ENCODE data around the gene ZNF133.
"Not testable (repeated sequence)": the region's sequence is repeated elsewhere in the genome, so short reads cannot be mapped to it uniquely, and the experiment has no call there.

The ZNF133 gene

GRCh38 chr20:18287915-18288748 is at the start of gene ZNF133:
Gene ZNF133 (plus strand): TSS chr20:18288527. CDS start chr20:18305687, 17,160 bp downstream.
- Mint-ChIP-seq H3K4me1 (peaks cover 41% of the 10 kb centered on the region), H3K36me3 (peaks cover 27% of the 10 kb centered on the region), H3K27ac (peak within 1 kb of the TSS; percentile 95), H3K9me3 (peaks cover 13% of the 10 kb centered on the region), H3K4me3 (peak within 1 kb of the TSS; percentile 96), H3K27me3 (peaks cover 33% of the 10 kb centered on the region)
- peak; percentile 99 for ATAC-seq

DNA sequence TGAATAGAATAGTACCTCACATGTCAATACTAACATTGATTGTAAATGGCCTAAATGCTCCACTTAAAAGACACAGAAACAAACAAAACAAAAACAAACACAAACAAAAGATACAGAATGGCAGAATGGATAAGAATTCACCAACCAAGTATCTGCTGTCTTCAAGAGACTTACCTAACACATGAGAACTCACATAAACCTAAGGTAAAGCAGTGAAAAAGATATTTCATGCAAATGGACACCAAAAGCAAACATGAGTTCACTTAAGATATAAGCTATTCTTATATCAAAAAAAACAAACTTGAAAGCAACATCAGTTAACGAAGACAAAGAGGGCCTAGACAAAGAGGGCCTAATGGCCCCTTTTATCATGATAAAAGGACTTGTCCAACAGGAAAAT is 47.3 kb upstream of the ZNF133 start:
- Mint-ChIP-seq H3K27ac (no peak overlapping the region), H3K9me3 (peaks cover 6% of the 10 kb centered on the region), H3K4me3 (no peak overlapping the region), H3K4me1 (no peaks in the 10 kb centered on the region), H3K36me3 (no peaks in the 10 kb centered on the region), H3K27me3 (peaks cover 69% of the 10 kb centered on the region)
- ATAC-seq, result no peak

DNA sequence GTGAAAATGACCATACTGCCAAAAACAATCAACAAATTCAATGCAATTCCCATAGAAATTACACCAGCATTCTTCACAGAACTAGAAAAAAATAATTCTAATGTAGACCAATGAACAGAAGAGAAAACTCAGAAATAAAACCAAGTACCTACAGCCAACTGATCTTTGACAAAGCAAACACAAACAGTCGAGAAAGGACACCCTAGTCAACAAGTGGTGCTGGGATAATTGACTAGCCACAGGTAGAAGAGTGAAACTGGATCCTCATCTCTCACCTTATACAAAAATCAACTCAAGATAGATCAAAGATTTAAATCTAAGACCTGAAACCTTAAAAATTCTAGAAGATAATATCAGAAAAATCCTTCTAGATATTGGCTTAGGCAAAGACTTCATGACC is 44.5 kb upstream of the ZNF133 start:
- no peak for ATAC-seq

GRCh38 chr20:18248545-18248944 is 39.8 kb upstream of the ZNF133 start:
- H3K27me3 Mint-ChIP-seq, result peaks cover 23% of the 10 kb centered on the region
- not testable (repeated sequence) for H3K4me3 Mint-ChIP-seq, H3K36me3 Mint-ChIP-seq, H3K4me1 Mint-ChIP-seq, ATAC-seq, H3K9me3 Mint-ChIP-seq, H3K27ac Mint-ChIP-seq

More for the DNA sequence above, 44.5 kb upstream of the ZNF133 start:
- peaks cover 6% of the 10 kb centered on the region for H3K9me3 Mint-ChIP-seq
- H3K4me1 Mint-ChIP-seq, result no peaks in the 10 kb centered on the region
- H3K36me3 Mint-ChIP-seq, result no peaks in the 10 kb centered on the region
- no peak overlapping the region for H3K4me3 Mint-ChIP-seq
- no peak overlapping the region for H3K27ac Mint-ChIP-seq
- peaks cover 61% of the 10 kb centered on the region for H3K27me3 Mint-ChIP-seq

DNA sequence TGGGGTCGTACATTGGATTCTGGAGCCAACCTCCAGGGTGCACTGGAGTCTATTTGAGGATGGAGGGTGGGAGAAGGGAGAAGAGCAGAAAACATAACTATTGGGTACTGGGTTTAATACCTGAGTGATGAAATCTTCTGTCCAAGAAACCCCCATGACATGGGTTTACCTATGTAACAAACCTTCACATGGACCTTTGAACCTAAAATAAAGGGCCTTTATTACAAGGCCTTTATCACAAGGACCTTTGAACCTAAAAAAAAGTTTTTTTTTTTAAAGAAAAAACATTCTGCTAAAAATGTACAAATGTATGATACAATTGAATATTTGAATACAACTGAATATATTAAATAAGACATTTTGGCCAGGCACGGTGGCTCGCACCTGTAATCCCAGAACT is 38.1 kb upstream of the ZNF133 start:
- Mint-ChIP-seq H3K36me3 (no peaks in the 10 kb centered on the region), H3K27ac (no peak overlapping the region), H3K9me3 (no peaks in the 10 kb centered on the region), H3K27me3 (peaks cover 8% of the 10 kb centered on the region), H3K4me3 (no peak overlapping the region), H3K4me1 (no peaks in the 10 kb centered on the region)
- ATAC-seq, result no peak

DNA sequence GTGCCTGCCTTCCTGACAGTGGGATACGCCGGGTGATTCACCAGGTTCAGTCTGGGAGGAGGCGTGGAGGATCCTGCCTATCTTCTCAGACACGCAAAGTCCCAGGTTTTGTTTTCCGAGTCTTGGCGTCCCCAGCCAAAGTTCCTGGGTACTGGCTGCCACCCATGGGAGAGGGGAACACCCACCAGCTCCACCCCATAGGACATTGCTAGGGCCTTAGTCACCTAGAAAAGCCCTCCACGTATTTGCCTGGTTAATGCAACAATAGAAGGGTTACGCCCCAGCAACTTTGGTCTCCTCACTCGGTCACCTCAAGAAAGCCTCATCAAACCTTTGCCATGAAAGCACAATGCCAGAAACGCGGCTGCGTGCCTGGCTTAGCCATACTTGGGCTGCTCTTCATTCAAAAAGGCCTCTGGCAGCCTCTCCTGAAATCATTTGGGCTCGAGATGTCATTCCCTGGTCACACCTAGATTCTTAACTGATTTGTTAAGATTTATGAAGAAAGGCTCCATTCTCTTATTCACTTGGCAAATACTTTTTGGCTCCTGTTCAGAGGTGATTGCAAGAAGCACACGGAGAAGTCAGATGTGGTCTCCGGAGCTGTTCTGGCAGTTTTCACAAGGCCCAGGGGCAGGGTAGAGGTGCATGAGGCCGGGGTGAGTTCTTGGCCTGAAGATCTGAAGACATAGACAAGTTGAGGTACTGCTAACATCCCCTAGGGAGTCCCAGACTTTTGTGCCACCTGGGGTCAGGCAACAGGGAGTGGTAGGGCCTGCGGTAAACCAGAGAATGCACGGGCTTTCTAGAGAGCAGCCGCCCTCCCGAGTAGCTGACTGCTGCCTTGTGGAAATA is 35.5 kb upstream of the ZNF133 start:
- peak; percentile 31 for ATAC-seq
- Mint-ChIP-seq H3K4me3 (no peak overlapping the region), H3K36me3 (no peaks in the 10 kb centered on the region), H3K27ac (no peak overlapping the region), H3K4me1 (no peaks in the 10 kb centered on the region), H3K27me3 (no peaks in the 10 kb centered on the region), H3K9me3 (no peaks in the 10 kb centered on the region)

- ATAC-seq, result no peak
- Mint-ChIP-seq H3K9me3 (no peaks in the 10 kb centered on the region), H3K27me3 (no peaks in the 10 kb centered on the region), H3K4me1 (no peaks in the 10 kb centered on the region), H3K4me3 (no peak overlapping the region), H3K36me3 (no peaks in the 10 kb centered on the region), H3K27ac (no peak overlapping the region)
These were observed 33.7 kb upstream of the ZNF133 start for GRCh38 chr20:18254615-18255014.

GRCh38 chr20:18255526-18255925 is 32.8 kb upstream of the ZNF133 start:
- ATAC-seq, result no peak
- Mint-ChIP-seq H3K27ac (no peak overlapping the region), H3K36me3 (no peaks in the 10 kb centered on the region), H3K27me3 (no peaks in the 10 kb centered on the region), H3K4me1 (no peaks in the 10 kb centered on the region), H3K9me3 (no peaks in the 10 kb centered on the region), H3K4me3 (no peak overlapping the region)

DNA sequence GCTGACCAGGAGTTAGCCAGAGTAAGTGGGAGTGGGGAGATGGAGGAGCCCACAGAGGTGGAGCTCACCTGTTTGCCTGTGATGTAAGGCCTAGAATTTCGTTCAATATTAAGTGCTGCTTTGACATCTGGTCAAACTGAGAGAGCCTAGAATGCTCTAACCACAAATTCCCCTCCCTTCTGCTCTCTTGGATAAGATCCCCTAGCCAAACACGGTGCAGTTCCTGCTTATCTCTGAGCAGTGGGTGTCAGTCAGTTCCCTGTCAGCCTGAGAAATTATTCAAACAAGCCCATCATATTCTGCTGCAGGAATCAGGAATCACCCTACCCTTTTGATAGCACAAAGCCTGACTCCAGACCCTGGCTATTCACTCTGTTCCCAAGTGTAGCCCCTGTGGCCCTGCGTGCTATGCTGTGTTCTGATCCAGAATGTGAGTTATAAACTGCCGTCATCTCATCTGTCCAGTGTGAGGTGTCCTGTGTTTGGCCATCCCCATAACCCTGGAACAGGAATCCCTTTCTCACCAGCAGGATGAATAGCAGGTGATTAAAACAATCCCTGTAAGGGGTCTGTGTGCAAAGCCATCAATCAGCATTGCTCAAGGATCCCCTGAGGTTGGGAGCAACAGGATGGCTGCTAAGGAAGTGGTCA is 31.8 kb upstream of the ZNF133 start:
- Mint-ChIP-seq H3K4me1 (no peaks in the 10 kb centered on the region), H3K9me3 (no peaks in the 10 kb centered on the region), H3K27me3 (no peaks in the 10 kb centered on the region), H3K27ac (no peak overlapping the region), H3K36me3 (no peaks in the 10 kb centered on the region), H3K4me3 (no peak overlapping the region)
- ATAC-seq, result no peak

DNA sequence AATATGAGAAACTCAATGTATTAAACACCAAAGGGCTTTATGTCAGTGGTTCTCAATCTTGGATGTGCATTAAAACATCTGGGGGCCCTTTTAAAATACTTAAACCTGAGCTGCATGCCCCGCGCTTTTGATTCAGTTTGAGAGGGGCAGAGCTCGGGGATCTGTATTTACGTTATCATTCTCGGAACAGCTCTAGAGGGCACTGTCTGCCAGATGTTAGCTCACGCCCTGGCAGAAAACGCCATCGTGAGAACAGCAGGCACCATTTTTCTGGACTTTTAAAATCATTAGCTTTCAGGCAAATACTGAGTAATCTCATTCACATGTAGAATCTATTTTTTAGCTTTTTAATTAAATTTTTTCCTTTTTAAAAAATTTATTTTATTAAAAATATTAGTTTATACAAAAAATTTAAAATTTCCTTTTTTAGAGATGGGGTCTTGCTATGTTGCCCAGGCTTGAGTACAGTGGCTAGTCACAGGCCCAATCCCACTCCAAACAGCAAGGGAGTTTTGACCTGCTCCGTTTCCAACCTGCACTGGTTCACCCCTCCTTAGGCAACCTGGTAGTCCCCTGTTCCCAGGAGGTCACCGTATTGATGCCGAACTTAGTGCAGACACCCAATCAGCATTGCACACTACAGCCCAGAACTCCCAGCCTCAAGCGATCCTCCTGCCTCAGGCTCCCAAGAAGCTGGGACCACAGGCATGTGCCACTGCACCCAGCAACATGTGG is 30.0 kb upstream of the ZNF133 start:
- H3K27ac Mint-ChIP-seq, result no peak overlapping the region
- ATAC-seq, result no peak
- no peaks in the 10 kb centered on the region for H3K4me1 Mint-ChIP-seq
- H3K4me3 Mint-ChIP-seq, result no peak overlapping the region
- no peaks in the 10 kb centered on the region for H3K9me3 Mint-ChIP-seq
- no peaks in the 10 kb centered on the region for H3K36me3 Mint-ChIP-seq
- H3K27me3 Mint-ChIP-seq, result peaks cover 9% of the 10 kb centered on the region

- Mint-ChIP-seq H3K9me3 (no peaks in the 10 kb centered on the region), H3K4me3 (no peak overlapping the region), H3K27ac (no peak overlapping the region), H3K4me1 (no peaks in the 10 kb centered on the region), H3K27me3 (peaks cover 9% of the 10 kb centered on the region), H3K36me3 (no peaks in the 10 kb centered on the region)
- no peak for ATAC-seq
These were observed 28.6 kb upstream of the ZNF133 start for GRCh38 chr20:18259730-18260129.

DNA sequence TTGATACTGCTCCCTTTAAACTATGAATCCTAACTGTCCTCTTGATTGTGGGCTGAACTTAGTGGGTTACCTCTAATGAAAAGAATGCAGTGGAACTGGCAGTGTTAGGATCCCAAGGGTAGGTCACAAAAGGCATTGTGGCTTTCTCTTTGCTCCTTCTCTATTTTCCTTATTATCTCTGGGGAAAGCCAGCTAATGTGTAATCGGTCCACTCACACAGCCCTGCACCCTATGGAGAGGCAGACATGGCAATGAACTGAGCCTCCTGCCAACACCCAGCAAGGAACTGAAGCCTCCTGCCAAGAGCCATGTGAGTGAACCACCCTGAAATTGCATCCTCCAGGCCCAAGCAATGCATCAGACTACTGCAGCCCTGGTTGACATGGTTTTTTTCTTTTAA is 24.6 kb upstream of the ZNF133 start:
- no peaks in the 10 kb centered on the region for H3K4me1 Mint-ChIP-seq
- no peaks in the 10 kb centered on the region for H3K36me3 Mint-ChIP-seq
- H3K27me3 Mint-ChIP-seq, result peaks cover 26% of the 10 kb centered on the region
- H3K9me3 Mint-ChIP-seq, result no peaks in the 10 kb centered on the region
- H3K4me3 Mint-ChIP-seq, result no peak overlapping the region
- ATAC-seq, result no peak
- no peak overlapping the region for H3K27ac Mint-ChIP-seq

DNA sequence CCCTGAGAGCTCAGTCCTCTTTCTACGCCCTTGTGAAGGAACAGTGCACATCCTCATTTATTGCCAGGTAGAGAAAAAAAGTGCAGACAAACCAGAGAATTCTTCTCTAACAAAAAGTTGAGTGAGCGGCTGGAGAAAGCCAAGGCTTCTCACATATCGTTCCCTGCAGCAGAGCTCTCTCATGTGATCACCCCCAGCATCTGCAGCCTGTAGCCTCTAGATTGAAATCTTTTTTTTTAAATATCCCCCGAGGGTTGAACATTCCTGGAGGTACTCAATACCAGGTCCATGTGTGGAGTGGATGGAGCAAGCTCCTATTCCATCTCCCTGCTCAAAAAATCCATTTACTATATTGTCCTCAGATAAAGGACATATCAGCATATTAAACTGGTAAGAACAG is 22.9 kb upstream of the ZNF133 start:
- no peak overlapping the region for H3K27ac Mint-ChIP-seq
- H3K9me3 Mint-ChIP-seq, result no peaks in the 10 kb centered on the region
- no peak for ATAC-seq
- no peak overlapping the region for H3K4me3 Mint-ChIP-seq
- H3K27me3 Mint-ChIP-seq, result peaks cover 27% of the 10 kb centered on the region
- H3K4me1 Mint-ChIP-seq, result no peaks in the 10 kb centered on the region
- no peaks in the 10 kb centered on the region for H3K36me3 Mint-ChIP-seq

- no peaks in the 10 kb centered on the region for H3K9me3 Mint-ChIP-seq
These were observed 22.0 kb upstream of the ZNF133 start for GRCh38 chr20:18266282-18266681.

GRCh38 chr20:18267815-18268214 is 20.5 kb upstream of the ZNF133 start:
- Mint-ChIP-seq H3K9me3 (no peaks in the 10 kb centered on the region), H3K27ac (no peak overlapping the region), H3K4me1 (no peaks in the 10 kb centered on the region), H3K27me3 (peaks cover 26% of the 10 kb centered on the region), H3K4me3 (no peak overlapping the region), H3K36me3 (no peaks in the 10 kb centered on the region)
- no peak for ATAC-seq

More at GRCh38 chr20:18266282-18266681, 22.0 kb upstream of the ZNF133 start:
- H3K27me3 Mint-ChIP-seq, result peaks cover 27% of the 10 kb centered on the region
- no peak overlapping the region for H3K4me3 Mint-ChIP-seq
- no peaks in the 10 kb centered on the region for H3K4me1 Mint-ChIP-seq
- H3K36me3 Mint-ChIP-seq, result no peaks in the 10 kb centered on the region
- no peak for ATAC-seq
- no peak overlapping the region for H3K27ac Mint-ChIP-seq
